Gastrocnemius medialis (tissue), 4 donors: ENCODE measurements around the gene ZNF574.

ENCODE experiments used
- POLR2A ChIP-seq, 2 donors: fragments of 450-650 bp; IDR thresholded peaks; one replicate each; pipeline ENCODE4 v1.6.1; 2017; ENCODE audit warnings: antibody characterized with exemption in 2 of 2, mild to moderate bottlenecking in 2 of 2, moderate library complexity in 2 of 2
- TF ChIP-seq, protein P1 (sequence below), 5 experiments: fragments of 450-650 bp in 3 of 5; fragments of 200-600 bp in 2 of 5; sonication (generic) in 2 of 5; IDR thresholded peaks in 4 of 5; conservative IDR thresholded peaks in 1 of 5; 1 replicate in 4 of 5; 2 replicates in 1 of 5; pipeline ENCODE4 v1.5.1; 2016 to 2019; ENCODE audit warnings: antibody characterized with exemption in 5 of 5, mild to moderate bottlenecking in 3 of 5, moderate library complexity in 3 of 5

DNA sequence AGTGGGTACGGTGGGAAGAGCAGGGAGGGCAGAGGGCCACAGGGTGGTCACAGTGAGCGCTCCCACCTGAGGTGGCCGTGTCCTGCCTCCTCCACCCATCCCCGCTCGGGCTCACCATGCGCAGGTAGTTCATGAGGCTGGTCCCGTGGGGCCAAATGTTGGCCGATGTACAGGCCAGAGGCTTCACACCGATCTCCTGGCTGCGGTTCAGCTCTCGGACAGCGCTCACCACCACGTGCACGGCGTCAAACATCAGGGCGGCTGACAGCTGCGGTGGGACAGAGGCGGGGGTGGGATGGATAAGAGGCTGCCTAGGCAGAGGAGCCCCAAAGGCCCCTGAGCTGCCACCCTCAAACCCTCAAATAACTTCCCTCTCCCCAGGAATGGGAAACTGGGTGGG, 21.8 kb upstream of the ZNF574 start:
- TF ChIP-seq, protein P1, sequence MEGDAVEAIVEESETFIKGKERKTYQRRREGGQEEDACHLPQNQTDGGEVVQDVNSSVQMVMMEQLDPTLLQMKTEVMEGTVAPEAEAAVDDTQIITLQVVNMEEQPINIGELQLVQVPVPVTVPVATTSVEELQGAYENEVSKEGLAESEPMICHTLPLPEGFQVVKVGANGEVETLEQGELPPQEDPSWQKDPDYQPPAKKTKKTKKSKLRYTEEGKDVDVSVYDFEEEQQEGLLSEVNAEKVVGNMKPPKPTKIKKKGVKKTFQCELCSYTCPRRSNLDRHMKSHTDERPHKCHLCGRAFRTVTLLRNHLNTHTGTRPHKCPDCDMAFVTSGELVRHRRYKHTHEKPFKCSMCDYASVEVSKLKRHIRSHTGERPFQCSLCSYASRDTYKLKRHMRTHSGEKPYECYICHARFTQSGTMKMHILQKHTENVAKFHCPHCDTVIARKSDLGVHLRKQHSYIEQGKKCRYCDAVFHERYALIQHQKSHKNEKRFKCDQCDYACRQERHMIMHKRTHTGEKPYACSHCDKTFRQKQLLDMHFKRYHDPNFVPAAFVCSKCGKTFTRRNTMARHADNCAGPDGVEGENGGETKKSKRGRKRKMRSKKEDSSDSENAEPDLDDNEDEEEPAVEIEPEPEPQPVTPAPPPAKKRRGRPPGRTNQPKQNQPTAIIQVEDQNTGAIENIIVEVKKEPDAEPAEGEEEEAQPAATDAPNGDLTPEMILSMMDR (IDR thresholded peaks at IDR 0.05 in 4 of 5, conservative IDR thresholded peaks at IDR 0.05 in 1 of 5), result no peak
- no peak for TF ChIP-seq POLR2A (IDR thresholded peaks at IDR 0.05)
